IPS DF 6.9 (cell line): ENCODE data around the gene NBPF3.

Experiments
- DNase-seq: peaks from one replicate; pipeline ENCODE4 v3.0.0-alpha.2; 2013; ENCODE audit warnings: low read depth, low spot score
- H3K27ac ChIP-seq: one replicate; pipeline ENCODE4 v1.5.1; 2013; ENCODE audit warnings: low read length, control low read depth
- H3K27me3 ChIP-seq: 2 replicates; pipeline ENCODE4 v1.6.1; 2013; ENCODE audit warnings: mild to moderate bottlenecking, low read length; ENCODE audit not compliant: control insufficient read depth, insufficient read depth
- H3K36me3 ChIP-seq: 2 replicates; pipeline ENCODE4 v1.6.1; 2013; ENCODE audit warnings: low read length; ENCODE audit not compliant: control insufficient read depth, insufficient read depth
- H3K4me1 ChIP-seq: 2 replicates; pipeline ENCODE4 v1.6.1; 2013; ENCODE audit warnings: low read length; ENCODE audit not compliant: control insufficient read depth, insufficient read depth
- H3K4me3 ChIP-seq: 2 replicates; pipeline ENCODE4 v1.5.1; 2013; ENCODE audit warnings: mild to moderate bottlenecking, low read length
- H3K9me3 ChIP-seq: 2 replicates; pipeline ENCODE4 v1.6.1; 2013; ENCODE audit warnings: low read length, inconsistent platforms; ENCODE audit not compliant: control insufficient read depth, insufficient read depth
- WGBS: extraction: QIAGEN DNeasy Blood & Tissue Kit; methylation state at CpG from one replicate; pipeline ENCODE4 v1.1.7; 2013; ENCODE audit warnings: mixed read lengths, missing lambda C conversion rate; ENCODE audit not compliant: insufficient read length, insufficient coverage; 5-methylcytosine and 5-hydroxymethylcytosine counted together

Gene NBPF3

DNA sequence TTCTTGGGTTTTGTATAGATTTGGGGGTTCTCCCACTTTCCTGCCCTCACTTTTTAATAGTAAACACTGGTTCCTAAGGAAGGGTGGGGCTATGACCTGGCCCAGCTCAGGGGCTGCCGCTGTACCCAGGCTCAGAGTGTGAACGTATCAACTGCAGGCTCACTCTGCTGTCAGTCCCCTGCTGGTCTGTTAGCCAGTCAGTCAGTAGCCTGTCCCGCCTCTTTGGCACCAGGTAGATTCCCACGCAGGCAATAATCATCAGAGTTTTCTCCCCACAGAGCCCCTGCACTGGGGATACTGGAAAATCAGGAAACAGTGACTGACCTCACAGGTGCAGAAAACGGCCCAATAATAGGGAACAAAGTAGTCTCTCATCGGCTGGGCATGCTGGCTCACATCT lies 54.3 kb downstream of the NBPF3 start:
- H3K4me1 ChIP-seq: no peaks in the 10 kb centered on the region
- DNase-seq: no peak
- no peaks in the 10 kb centered on the region for H3K36me3 ChIP-seq
- WGBS: no CpG with 5 or more reads among the region's 6 CpGs
- no peaks in the 10 kb centered on the region for H3K9me3 ChIP-seq
- H3K4me3 ChIP-seq: no peak overlapping the region
- H3K27ac ChIP-seq: no peak overlapping the region
- no peaks in the 10 kb centered on the region for H3K27me3 ChIP-seq

- Histone ChIP-seq H3K4me3 (no peak overlapping the region), H3K4me1 (no peaks in the 10 kb centered on the region), H3K36me3 (no peaks in the 10 kb centered on the region), H3K9me3 (no peaks in the 10 kb centered on the region), H3K27me3 (no peaks in the 10 kb centered on the region), H3K27ac (no peak overlapping the region)
- WGBS: no CpG with 5 or more reads among the region's 7 CpGs
- no peak for DNase-seq
Observed at GRCh38 chr1:21495225-21495820, 55.4 kb downstream of the NBPF3 start.

DNA sequence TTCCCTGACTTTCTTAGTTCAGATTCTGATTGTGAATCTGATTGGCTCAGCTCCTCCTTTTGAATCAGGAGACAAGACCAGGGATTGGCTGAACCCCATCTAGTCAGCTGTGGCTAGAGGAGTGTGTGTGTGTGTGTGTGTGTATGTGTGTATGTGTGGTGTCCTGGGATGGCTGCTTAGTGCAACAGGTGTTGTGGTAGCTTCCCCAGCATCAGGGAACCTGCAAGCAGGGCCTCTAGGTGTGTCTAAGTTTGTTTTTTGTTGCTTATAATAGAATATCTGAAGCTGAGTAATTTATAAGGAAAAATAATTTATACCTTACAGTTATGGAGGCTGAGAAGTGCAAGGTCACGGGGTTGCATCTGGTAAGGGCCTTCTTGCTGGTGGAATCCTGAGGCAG lies 56.1 kb downstream of the NBPF3 start:
- no peaks in the 10 kb centered on the region for H3K4me1 ChIP-seq
- no peaks in the 10 kb centered on the region for H3K9me3 ChIP-seq
- H3K27ac ChIP-seq: no peak overlapping the region
- H3K27me3 ChIP-seq: no peaks in the 10 kb centered on the region
- H3K36me3 ChIP-seq: no peaks in the 10 kb centered on the region
- no peak for DNase-seq
- H3K4me3 ChIP-seq: no peak overlapping the region
- no CpG with 5 or more reads among the region's 1 CpG for WGBS

- no CpG with 5 or more reads among the region's 3 CpGs for WGBS
- Histone ChIP-seq H3K4me3 (no peak overlapping the region), H3K4me1 (no peaks in the 10 kb centered on the region), H3K27ac (no peak overlapping the region), H3K9me3 (no peaks in the 10 kb centered on the region), H3K36me3 (no peaks in the 10 kb centered on the region), H3K27me3 (no peaks in the 10 kb centered on the region)
- no peak for DNase-seq
Observed at GRCh38 chr1:21496886-21497285, 56.9 kb downstream of the NBPF3 start.

DNA sequence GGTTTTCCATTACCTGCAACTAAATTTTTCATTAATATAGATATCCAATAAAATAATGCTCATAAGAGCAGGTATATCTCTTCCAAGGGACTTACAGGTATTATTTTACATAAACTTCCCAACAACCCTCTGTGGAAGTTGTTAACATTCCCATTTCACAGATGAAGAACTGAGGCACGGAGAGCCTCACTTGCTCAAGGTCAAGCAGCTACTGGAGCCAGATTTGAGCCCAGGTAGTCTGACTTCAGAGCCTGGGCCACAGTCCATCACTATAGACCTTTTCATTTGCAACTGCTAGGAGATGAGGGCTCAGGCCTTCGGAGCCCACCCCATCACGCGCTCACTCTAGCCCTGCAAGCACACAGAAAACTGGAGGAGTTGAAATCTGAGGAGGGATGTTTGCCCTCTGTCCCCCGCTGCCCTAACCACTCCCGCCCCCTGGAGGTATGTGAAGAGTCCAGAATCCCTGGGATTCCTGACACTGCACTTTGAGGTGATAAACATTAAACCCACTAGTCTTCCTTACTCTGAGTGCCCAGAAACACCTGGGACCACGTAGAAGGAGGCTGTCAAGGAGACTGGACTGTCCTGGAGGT lies 57.6 kb downstream of the NBPF3 start:
- WGBS: no CpG with 5 or more reads among the region's 7 CpGs
- no peak for DNase-seq
- no peak overlapping the region for H3K27ac ChIP-seq

GRCh38 chr1:21499283-21499950 lies 59.5 kb downstream of the NBPF3 start:
- H3K4me1 ChIP-seq: no peaks in the 10 kb centered on the region
- no peaks in the 10 kb centered on the region for H3K36me3 ChIP-seq
- H3K27ac ChIP-seq: no peak overlapping the region
- no peak for DNase-seq
- no peaks in the 10 kb centered on the region for H3K27me3 ChIP-seq
- H3K4me3 ChIP-seq: no peak overlapping the region
- no CpG with 5 or more reads among the region's 1 CpG for WGBS
- H3K9me3 ChIP-seq: no peaks in the 10 kb centered on the region

More for the DNA sequence above, 57.6 kb downstream of the NBPF3 start:
- H3K9me3 ChIP-seq: no peaks in the 10 kb centered on the region
- H3K4me1 ChIP-seq: no peaks in the 10 kb centered on the region
- no peaks in the 10 kb centered on the region for H3K36me3 ChIP-seq
- no peak overlapping the region for H3K4me3 ChIP-seq
- no peaks in the 10 kb centered on the region for H3K27me3 ChIP-seq

- Histone ChIP-seq H3K27me3 (no peaks in the 10 kb centered on the region; the same call in 1 of the 2 replicates), H3K4me1 (no peaks in the 10 kb centered on the region), H3K4me3 (no peak overlapping the region), H3K27ac (no peak overlapping the region), H3K9me3 (no peaks in the 10 kb centered on the region), H3K36me3 (no peaks in the 10 kb centered on the region)
- no CpG with 5 or more reads among the region's 7 CpGs for WGBS
- DNase-seq: no peak
Observed at GRCh38 chr1:21503706-21504377, 63.9 kb downstream of the NBPF3 start.

GRCh38 chr1:21506804-21507203 lies 66.9 kb downstream of the NBPF3 start:
- no peaks in the 10 kb centered on the region for H3K36me3 ChIP-seq
- no peak for DNase-seq
- peaks cover 2% of the 10 kb centered on the region; the same call in 1 of the 2 replicates for H3K4me1 ChIP-seq
- no peak overlapping the region for H3K27ac ChIP-seq
- H3K4me3 ChIP-seq: no peak overlapping the region
- no peaks in the 10 kb centered on the region; the same call in 1 of the 2 replicates for H3K27me3 ChIP-seq
- no peaks in the 10 kb centered on the region for H3K9me3 ChIP-seq
- WGBS: no CpG with 5 or more reads among the region's 4 CpGs

DNA sequence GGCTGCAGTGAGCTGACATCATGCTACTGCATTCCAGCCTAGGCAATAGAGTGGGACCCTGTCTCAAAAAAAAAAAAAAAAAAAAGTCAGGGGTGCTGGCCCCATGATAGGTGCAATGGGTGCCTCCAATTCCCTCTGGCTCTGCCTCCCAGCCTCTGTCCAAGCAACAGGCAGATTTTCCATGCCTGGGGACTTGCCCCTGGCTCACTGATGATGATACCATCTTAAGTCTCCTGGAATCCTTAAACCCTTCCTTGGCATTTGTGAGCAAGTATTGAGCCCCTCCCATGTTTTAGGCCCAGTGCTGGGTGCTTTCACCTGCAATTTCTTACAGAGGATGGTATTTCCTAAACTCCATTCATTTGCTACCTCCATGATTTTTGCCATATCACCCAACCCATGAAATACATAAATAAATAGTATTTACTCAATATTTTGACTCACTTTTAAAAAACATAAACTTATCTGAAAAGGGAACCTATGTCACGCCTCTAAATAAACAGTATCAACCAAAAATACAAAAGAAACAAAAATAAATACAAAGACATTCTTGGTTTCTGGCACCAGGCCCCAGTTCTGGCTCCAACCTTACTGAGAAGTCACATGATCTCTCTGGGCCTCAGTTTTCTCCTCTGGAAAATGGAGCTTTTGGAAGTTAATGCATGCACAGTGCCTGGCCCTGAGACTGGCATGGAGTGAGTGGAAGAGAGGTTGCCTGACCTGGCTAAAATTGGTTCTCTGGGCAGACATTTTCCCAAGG lies 67.8 kb downstream of the NBPF3 start:
- H3K4me1 ChIP-seq: peaks cover 3% of the 10 kb centered on the region; the same call in 1 of the 2 replicates
- no peak for DNase-seq
- no peaks in the 10 kb centered on the region for H3K36me3 ChIP-seq
- no peaks in the 10 kb centered on the region for H3K9me3 ChIP-seq
- H3K4me3 ChIP-seq: no peak overlapping the region
- H3K27ac ChIP-seq: no peak overlapping the region
- H3K27me3 ChIP-seq: no peaks in the 10 kb centered on the region; the same call in 1 of the 2 replicates
- WGBS: no CpG with 5 or more reads among the region's 1 CpG
